ENCODE results near the gene WDR70. TPM values are rescaled to one million over a fixed set of nuclear protein-coding genes. Genes with fewer than 3 reads are reported as not detected.

Gene WDR70
- total and polyA plus RNA-seq, 2 donors (not counting 3 experiments of a cell fraction or from before 2014, with no cell fraction given), result 6.7 to 37.3 TPM

DNA sequence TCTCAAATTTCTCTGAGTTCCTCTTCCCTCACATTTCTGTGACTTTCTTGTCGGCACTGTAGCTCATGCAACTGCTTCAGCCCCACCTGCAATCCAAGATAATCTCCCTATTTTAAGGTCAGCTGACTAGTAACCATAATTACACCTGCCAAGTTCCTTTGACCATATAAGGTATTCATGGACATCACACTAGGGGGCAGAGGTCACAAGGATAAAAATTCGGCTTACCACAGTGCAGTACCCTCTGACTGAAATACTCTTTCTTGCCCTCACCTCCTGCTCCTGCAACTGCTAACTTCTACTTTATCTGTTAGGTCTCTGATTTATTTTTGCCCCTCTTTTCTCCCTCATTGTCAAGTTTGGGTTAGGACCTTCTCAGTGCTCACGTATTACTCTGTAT is 316.5 kb downstream of the WDR70 start:
- Histone ChIP-seq H4K20me1 (replicated peaks; ENCODE audit: control insufficient read depth, extremely low read depth, insufficient read depth, low read length) (no peaks in the 10 kb centered on the region), H3K9ac (replicated peaks; ENCODE audit: extremely low read depth, insufficient read depth, low read length) (no peak overlapping the region), H3K4me1 (ENCODE audit: control insufficient read depth, extremely low read depth, insufficient read depth, low read length) (peaks cover 3% of the 10 kb centered on the region), H3K9me1 (replicated peaks; ENCODE audit: control insufficient read depth, extremely low read depth, insufficient read depth, low read length) (no peaks in the 10 kb centered on the region), H3K79me2 (ENCODE audit: control insufficient read depth, insufficient read depth, low read length) (no peaks in the 10 kb centered on the region), H2AFZ (ENCODE audit: low read depth, low read length) (no peak overlapping the region), H3K9me3 (replicated peaks; ENCODE audit: control insufficient read depth, insufficient read depth, low read length) (no peaks in the 10 kb centered on the region), H3K4me2 (ENCODE audit: insufficient read depth, low read length) (no peak overlapping the region), H3K36me3 (ENCODE audit: control insufficient read depth in 2 of 2, extremely low read depth in 1 of 2, insufficient read depth in 2 of 2, low read length in 2 of 2) (no peaks in the 10 kb centered on the region), H3K4me3 (replicated peaks in 1 of 3; ENCODE audit: insufficient read depth in 1 of 3, low read depth in 1 of 3, low read length in 3 of 3) (no peak overlapping the region), H3K27ac (ENCODE audit: insufficient read depth, low read depth, low read length) (no peak overlapping the region), H3K27me3 (ENCODE audit: control insufficient read depth in 2 of 2, insufficient read depth in 2 of 2, low read length in 2 of 2) (no peaks in the 10 kb centered on the region)
- dilution Hi-C loops (cut with MboI; ENCODE audit: extremely low pct_ligation_motif_present, low sequenced_read_pairs), result no loop called here
- no TSS peak for BruUV-seq (replicated peaks)
- FAIRE-seq, result no peak
- no peak for DNase-seq (ENCODE audit: low read depth, low spot score)
- intact Hi-C loops (cut with micrococcal nuclease), result no loop called here
- CTCF ChIA-PET, result no interaction called here
- POLR2A ChIA-PET, result no interaction called here
- TF ChIP-seq EZH2 (IDR thresholded peaks at IDR 0.05; ENCODE audit: borderline replicate concordance, low read depth, low read length, severe bottlenecking), result no peak
- no peak for TF ChIP-seq FOS (IDR thresholded peaks at IDR 0.05; ENCODE audit: borderline replicate concordance, insufficient read depth, low read length)
- no peak for TF ChIP-seq POLR2A (IDR thresholded peaks at IDR 0.05; ENCODE audit: low read depth, low read length)
- TF ChIP-seq, protein P1, sequence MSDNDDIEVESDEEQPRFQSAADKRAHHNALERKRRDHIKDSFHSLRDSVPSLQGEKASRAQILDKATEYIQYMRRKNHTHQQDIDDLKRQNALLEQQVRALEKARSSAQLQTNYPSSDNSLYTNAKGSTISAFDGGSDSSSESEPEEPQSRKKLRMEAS (IDR thresholded peaks at IDR 0.05; ENCODE audit: insufficient read depth, insufficient read length), result no peak

DNA sequence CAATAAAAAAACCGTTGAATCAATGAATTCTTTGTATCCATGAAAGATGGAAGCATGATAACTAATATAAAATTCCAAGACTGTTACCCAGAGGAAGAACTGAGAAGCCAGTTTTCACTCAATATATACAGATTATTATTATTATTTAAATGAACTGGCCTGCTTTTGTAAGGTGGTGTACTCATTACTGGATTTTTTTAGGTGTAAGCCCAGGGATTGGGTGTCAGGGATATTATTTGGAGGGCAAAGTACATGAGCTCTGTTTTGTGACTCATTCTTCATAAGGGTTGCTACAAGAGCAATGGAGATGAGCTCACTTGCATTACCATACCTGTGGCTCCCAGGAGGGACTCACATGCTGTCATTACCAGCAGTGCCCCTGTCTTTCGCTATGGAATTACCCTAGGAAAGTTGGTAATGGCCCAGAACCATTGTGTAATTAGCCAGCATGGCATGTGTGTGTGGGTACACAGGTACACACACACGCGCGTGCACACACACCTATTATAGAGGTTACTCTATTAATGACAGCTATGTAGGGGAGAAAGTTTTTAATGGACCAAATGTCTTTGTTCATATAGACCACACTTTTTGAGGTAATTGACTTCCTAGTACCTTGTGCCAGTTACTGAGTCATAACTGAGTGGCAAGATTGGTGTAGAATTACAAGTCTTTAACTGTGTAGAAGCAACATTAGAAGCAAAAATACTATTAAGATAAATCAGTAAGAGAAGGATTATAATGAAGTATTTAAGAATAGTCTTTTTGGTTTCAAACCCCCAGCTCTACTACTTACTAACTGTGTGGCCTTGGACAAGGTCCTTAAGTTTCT is 317.3 kb downstream of the WDR70 start:
- intact Hi-C loops (cut with micrococcal nuclease), result no loop called here
- Histone ChIP-seq H3K79me2 (ENCODE audit: control insufficient read depth, insufficient read depth, low read length) (no peaks in the 10 kb centered on the region), H3K9me3 (replicated peaks; ENCODE audit: control insufficient read depth, insufficient read depth, low read length) (no peaks in the 10 kb centered on the region), H3K9ac (replicated peaks; ENCODE audit: extremely low read depth, insufficient read depth, low read length) (no peak overlapping the region), H3K4me1 (ENCODE audit: control insufficient read depth, extremely low read depth, insufficient read depth, low read length) (peaks cover 3% of the 10 kb centered on the region), H3K4me3 (replicated peaks in 1 of 3; ENCODE audit: insufficient read depth in 1 of 3, low read depth in 1 of 3, low read length in 3 of 3) (no peak overlapping the region), H3K27me3 (ENCODE audit: control insufficient read depth in 2 of 2, insufficient read depth in 2 of 2, low read length in 2 of 2) (no peaks in the 10 kb centered on the region), H3K27ac (ENCODE audit: insufficient read depth, low read depth, low read length) (no peak overlapping the region), H3K36me3 (ENCODE audit: control insufficient read depth in 2 of 2, extremely low read depth in 1 of 2, insufficient read depth in 2 of 2, low read length in 2 of 2) (no peaks in the 10 kb centered on the region), H4K20me1 (replicated peaks; ENCODE audit: control insufficient read depth, extremely low read depth, insufficient read depth, low read length) (no peaks in the 10 kb centered on the region), H3K4me2 (ENCODE audit: insufficient read depth, low read length) (no peak overlapping the region), H2AFZ (ENCODE audit: low read depth, low read length) (no peak overlapping the region), H3K9me1 (replicated peaks; ENCODE audit: control insufficient read depth, extremely low read depth, insufficient read depth, low read length) (no peaks in the 10 kb centered on the region)
- no TSS peak for BruUV-seq (replicated peaks)
- CTCF ChIA-PET, result no interaction called here
- FAIRE-seq, result no peak
- TF ChIP-seq GATA2 (IDR thresholded peaks at IDR 0.05; ENCODE audit: insufficient read depth, insufficient read length, low read depth, low read length) (no peak), FOS (IDR thresholded peaks at IDR 0.05; ENCODE audit: borderline replicate concordance, insufficient read depth, low read length) (peak; percentile 47)
- TF ChIP-seq, protein P2, sequence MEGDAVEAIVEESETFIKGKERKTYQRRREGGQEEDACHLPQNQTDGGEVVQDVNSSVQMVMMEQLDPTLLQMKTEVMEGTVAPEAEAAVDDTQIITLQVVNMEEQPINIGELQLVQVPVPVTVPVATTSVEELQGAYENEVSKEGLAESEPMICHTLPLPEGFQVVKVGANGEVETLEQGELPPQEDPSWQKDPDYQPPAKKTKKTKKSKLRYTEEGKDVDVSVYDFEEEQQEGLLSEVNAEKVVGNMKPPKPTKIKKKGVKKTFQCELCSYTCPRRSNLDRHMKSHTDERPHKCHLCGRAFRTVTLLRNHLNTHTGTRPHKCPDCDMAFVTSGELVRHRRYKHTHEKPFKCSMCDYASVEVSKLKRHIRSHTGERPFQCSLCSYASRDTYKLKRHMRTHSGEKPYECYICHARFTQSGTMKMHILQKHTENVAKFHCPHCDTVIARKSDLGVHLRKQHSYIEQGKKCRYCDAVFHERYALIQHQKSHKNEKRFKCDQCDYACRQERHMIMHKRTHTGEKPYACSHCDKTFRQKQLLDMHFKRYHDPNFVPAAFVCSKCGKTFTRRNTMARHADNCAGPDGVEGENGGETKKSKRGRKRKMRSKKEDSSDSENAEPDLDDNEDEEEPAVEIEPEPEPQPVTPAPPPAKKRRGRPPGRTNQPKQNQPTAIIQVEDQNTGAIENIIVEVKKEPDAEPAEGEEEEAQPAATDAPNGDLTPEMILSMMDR (IDR thresholded peaks at IDR 0.05; ENCODE audit: extremely low read depth in 1 of 2, insufficient read depth in 1 of 2, low read depth in 1 of 2, low read length in 2 of 2), result no peak
- POLR2A ChIA-PET, result no interaction called here
- DNase-seq (ENCODE audit: low read depth, low spot score), result peak; percentile 15
- dilution Hi-C loops (cut with MboI; ENCODE audit: extremely low pct_ligation_motif_present, low sequenced_read_pairs), result no loop called here
